Natural killer cell (primary cell): Measurements from ENCODE around the gene FXYD1. TPM values are rescaled to one million over a fixed set of nuclear protein-coding genes. Genes with fewer than 3 reads are reported as not detected.

Experiments used
- ATAC-seq, 3 donors: fragments of 150-1000 bp in 2 of 3; fragments of 200-7000 bp in 1 of 3; cut with Tn5 transposase; 1 replicate in 1 of 3; 2 replicates in 2 of 3; pipeline ENCODE4 v1.10.0; 2021; ENCODE audit warnings: mild to moderate bottlenecking in 2 of 3, moderate library complexity in 2 of 3
- DNase-seq, 2 donors: peaks; one replicate each; pipeline versions ENCODE4 v3.0.0 to v3.0.0-alpha.2; 2013 to 2021; ENCODE audit warnings: mixed read lengths in 1 of 2
- H3K27ac ChIP-seq: one replicate; pipeline ENCODE4 v1.5.1; 2013; ENCODE audit warnings: mild to moderate bottlenecking, low read length
- H3K27me3 ChIP-seq: one replicate; pipeline ENCODE4 v1.6.1; 2013; ENCODE audit warnings: low read length; ENCODE audit not compliant: control insufficient read depth, insufficient read depth
- H3K36me3 ChIP-seq: one replicate; pipeline ENCODE4 v1.6.1; 2013; ENCODE audit warnings: low read length; ENCODE audit not compliant: control insufficient read depth, insufficient read depth
- H3K4me1 ChIP-seq: one replicate; pipeline ENCODE4 v1.6.1; 2013; ENCODE audit warnings: low read length; ENCODE audit not compliant: control insufficient read depth, insufficient read depth
- H3K4me3 ChIP-seq: one replicate; pipeline ENCODE4 v1.5.1; 2013; ENCODE audit warnings: low read length
- H3K9me3 ChIP-seq: one replicate; pipeline ENCODE4 v1.6.1; 2013; ENCODE audit warnings: low read length; ENCODE audit not compliant: control insufficient read depth, insufficient read depth
- H3K27ac Mint-ChIP-seq, 2 donors: one replicate each; pipeline ENCODE4 v1.8.0; 2022; ENCODE audit warnings: mild to moderate bottlenecking in 2 of 2, mixed read lengths in 2 of 2, moderate library complexity in 1 of 2
- H3K27me3 Mint-ChIP-seq, 2 donors: one replicate each; pipeline ENCODE4 v1.8.0; 2022; ENCODE audit warnings: low read depth in 2 of 2, mixed read lengths in 2 of 2
- H3K36me3 Mint-ChIP-seq: one replicate; pipeline ENCODE4 v1.8.0; 2022; ENCODE audit warnings: mixed read lengths
- H3K4me1 Mint-ChIP-seq, 2 donors: one replicate each; pipeline ENCODE4 v1.8.0; 2022; ENCODE audit warnings: mixed read lengths in 2 of 2
- H3K4me3 Mint-ChIP-seq: one replicate; pipeline ENCODE4 v1.8.0; 2022; ENCODE audit warnings: mild to moderate bottlenecking, moderate library complexity, mixed read lengths
- H3K9me3 Mint-ChIP-seq, 2 donors: one replicate each; pipeline ENCODE4 v1.8.0; 2022; ENCODE audit warnings: mixed read lengths in 2 of 2
- CTCF ChIP-seq: fragments of 200-600 bp; IDR thresholded peaks from one replicate; pipeline ENCODE4 v1.8.0; 2022; ENCODE audit warnings: antibody characterized with exemption
- WGBS: methylation state at CpG from one replicate; pipeline ENCODE4 v1.1.7; 2013; ENCODE audit warnings: missing lambda C conversion rate; ENCODE audit not compliant: insufficient coverage; 5-methylcytosine and 5-hydroxymethylcytosine counted together
- intact Hi-C: fragments of 100-400 bp; cut with micrococcal nuclease; formaldehyde crosslinking; loops from one replicate; pipeline ENCODE4 v1.14.2; 2022
- total RNA-seq, 4 donors: library from RNA; stranded (reverse); fragments of 120-200 nt in 1 of 4; gene quantifications; one replicate each; pipeline versions ENCODE4 v1.2.3 to v1.2.4, GENCODE V29; 2013 to 2022

Gene FXYD1
- total RNA-seq, 3 donors from 2014 or later (not counting 1 experiment from before 2014, with no cell fraction given): not detected

DNA sequence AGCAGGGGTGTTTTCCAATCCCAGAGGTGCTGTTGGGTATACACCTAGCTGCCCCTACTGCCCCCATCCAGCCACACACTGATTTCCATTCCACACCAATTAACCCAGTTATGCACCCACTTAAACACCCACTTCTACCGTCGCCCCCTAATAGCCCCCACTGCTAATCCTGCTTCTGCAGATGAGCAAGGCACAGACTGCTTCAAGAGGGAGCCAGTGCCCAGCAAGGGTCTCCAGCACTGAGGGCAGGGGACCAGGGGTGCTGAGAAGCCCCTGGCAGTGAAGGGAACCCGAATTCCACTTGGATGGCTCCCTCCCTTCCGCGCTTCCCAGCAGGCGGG is 5.6 kb downstream of the FXYD1 start:
- 69% methylated on average over 6 of the region's 6 CpGs for WGBS
- peak overlapping the region in 1 of 2 donors; percentile 27 for H3K27ac Mint-ChIP-seq
- DNase-seq (no peak), ATAC-seq (no peak)
- Histone ChIP-seq H3K4me1 (peaks cover 46% of the 10 kb centered on the region), H3K36me3 (no peaks in the 10 kb centered on the region), H3K9me3 (no peaks in the 10 kb centered on the region), H3K27me3 (peaks cover 11% of the 10 kb centered on the region), H3K4me3 (no peak overlapping the region), H3K27ac (no peak overlapping the region)
- no peaks in the 10 kb centered on the region for H3K36me3 Mint-ChIP-seq
- H3K9me3 Mint-ChIP-seq: no peaks in the 10 kb centered on the region
- H3K4me1 Mint-ChIP-seq: peaks cover 22 to 39% of the 10 kb centered on the region in 2 donors
- intact Hi-C loops: loop anchor here (5.0 kb wide), 2 partner anchors 68 to 172 kb away; no protein-coding TSS in a partner anchor
- H3K4me3 Mint-ChIP-seq: no peak overlapping the region
- H3K27me3 Mint-ChIP-seq: peaks cover 0 to 13% of the 10 kb centered on the region in 2 donors
- TF ChIP-seq CTCF: no peak

DNA sequence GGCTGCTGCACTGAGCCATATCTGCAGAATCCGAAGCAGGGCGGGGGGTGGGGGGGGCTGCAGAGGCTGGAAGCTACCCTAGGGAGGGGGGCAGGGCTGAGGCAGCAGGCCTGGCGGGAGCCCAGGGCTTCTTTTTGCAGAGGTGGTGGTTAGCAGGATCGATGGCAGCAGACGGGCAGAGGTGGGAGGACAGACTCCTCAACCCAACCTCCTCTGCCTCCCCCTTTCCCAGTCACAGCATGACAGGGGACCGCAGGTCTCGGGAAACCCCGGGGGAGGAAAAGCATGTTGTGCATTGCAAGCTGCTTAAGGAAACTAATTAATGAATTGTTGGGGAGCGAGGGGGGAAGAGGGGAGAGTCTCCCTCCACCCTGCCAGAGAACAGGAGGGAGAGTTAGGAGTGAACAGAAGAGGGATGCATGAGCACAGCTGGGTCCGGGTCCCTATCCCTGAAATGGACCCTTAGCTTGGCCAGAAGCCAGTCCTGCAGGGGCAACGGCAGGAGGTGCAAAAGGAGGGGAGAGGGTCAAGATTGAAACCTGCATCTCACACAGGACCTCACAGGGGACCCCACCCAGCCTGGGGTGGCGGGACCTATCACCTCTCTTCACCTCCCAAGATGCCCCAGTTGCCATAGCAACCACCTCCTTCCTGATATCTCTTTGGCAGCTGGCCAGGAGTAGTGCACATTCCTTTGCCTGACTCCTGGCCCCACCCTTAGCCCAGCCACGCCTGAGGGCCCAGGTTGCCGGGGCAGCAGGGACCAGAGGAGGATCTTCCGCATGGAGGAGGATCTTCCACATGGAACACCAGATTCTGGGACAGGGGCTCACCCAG is 6.2 kb downstream of the FXYD1 start:
- Mint-ChIP-seq H3K4me1 (peaks cover 22 to 39% of the 10 kb centered on the region in 2 donors), H3K36me3 (no peaks in the 10 kb centered on the region), H3K4me3 (peak overlapping the region; percentile 31), H3K9me3 (no peaks in the 10 kb centered on the region), H3K27me3 (peaks cover 0 to 13% of the 10 kb centered on the region in 2 donors), H3K27ac (peak overlapping the region in 1 of 2 donors; percentile 27)
- TF ChIP-seq CTCF: no peak
- Histone ChIP-seq H3K9me3 (no peaks in the 10 kb centered on the region), H3K27me3 (peaks cover 11% of the 10 kb centered on the region), H3K4me3 (no peak overlapping the region), H3K4me1 (peaks cover 46% of the 10 kb centered on the region), H3K36me3 (no peaks in the 10 kb centered on the region), H3K27ac (no peak overlapping the region)
- intact Hi-C loops: loop anchor here (5.0 kb wide), 2 partner anchors 67 to 173 kb away; no protein-coding TSS in a partner anchor
- DNase-seq (peak in 1 of 2 donors; percentile 72), ATAC-seq (no peak)
- WGBS: 43% methylated on average over 9 of the region's 15 CpGs

- H3K9me3 ChIP-seq: no peaks in the 10 kb centered on the region
- no peak overlapping the region for H3K27ac ChIP-seq
- intact Hi-C loops: no loop called here
- H3K36me3 Mint-ChIP-seq: no peaks in the 10 kb centered on the region
- no peak for DNase-seq
- H3K27me3 Mint-ChIP-seq: peaks cover 0 to 3% of the 10 kb centered on the region in 2 donors
- H3K4me1 ChIP-seq: peaks cover 32% of the 10 kb centered on the region
- TF ChIP-seq CTCF: no peak
- no peak overlapping the region for H3K4me3 Mint-ChIP-seq
- no peak overlapping the region for H3K4me3 ChIP-seq
- no peak overlapping the region for H3K27ac Mint-ChIP-seq
- H3K36me3 ChIP-seq: no peaks in the 10 kb centered on the region
- peaks cover 17 to 25% of the 10 kb centered on the region in 2 donors for H3K4me1 Mint-ChIP-seq
- 79% methylated on average over 6 of the region's 7 CpGs for WGBS
- H3K9me3 Mint-ChIP-seq: no peaks in the 10 kb centered on the region
- peaks cover 8% of the 10 kb centered on the region for H3K27me3 ChIP-seq
- no peak for ATAC-seq
Measured at GRCh38 chr19:35146746-35147459, 8.3 kb downstream of the FXYD1 start.
